H9 (cell line): ENCODE results near the gene RABIF. TPM values are rescaled to one million over a fixed set of nuclear protein-coding genes. Genes with fewer than 3 reads are reported as not detected.

Experiments
- DNase-seq: peaks from one replicate; pipeline ENCODE4 v3.0.0-alpha.2; 2017
- H2AFZ ChIP-seq: one replicate; pipeline ENCODE4 v1.6.1; 2013; ENCODE audit warnings: mild to moderate bottlenecking, low read length, control low read depth, moderate library complexity
- H2AK5ac ChIP-seq: 2 replicates; pipeline ENCODE4 v1.6.1; 2013; ENCODE audit warnings: low read length, control low read depth, mixed read lengths; ENCODE audit not compliant: insufficient read length
- H2BK120ac ChIP-seq: one replicate; pipeline ENCODE4 v1.6.1; 2013; ENCODE audit warnings: low read depth, mild to moderate bottlenecking, low read length, control low read depth, inconsistent platforms; ENCODE audit not compliant: poor library complexity, severe bottlenecking
- H2BK12ac ChIP-seq: 2 replicates; pipeline ENCODE4 v1.6.1; 2013; ENCODE audit warnings: low read length, control low read depth, mixed read lengths, low read depth; ENCODE audit not compliant: insufficient read length
- H2BK15ac ChIP-seq: 2 replicates; pipeline ENCODE4 v1.6.1; 2013; ENCODE audit warnings: low read depth, low read length, control low read depth
- H2BK20ac ChIP-seq: one replicate; pipeline ENCODE4 v1.6.1; 2013; ENCODE audit warnings: low read depth, mild to moderate bottlenecking, low read length, control low read depth, inconsistent platforms; ENCODE audit not compliant: poor library complexity, severe bottlenecking
- H2BK5ac ChIP-seq: 2 replicates; pipeline ENCODE4 v1.6.1; 2013; ENCODE audit warnings: low read length, control low read depth, mixed read lengths; ENCODE audit not compliant: insufficient read length
- H3K14ac ChIP-seq: 2 replicates; pipeline ENCODE4 v1.6.1; 2013; ENCODE audit warnings: low read length, control low read depth; ENCODE audit not compliant: insufficient read depth
- H3K18ac ChIP-seq: 2 replicates; pipeline ENCODE4 v1.6.1; 2013; ENCODE audit warnings: low read depth, mild to moderate bottlenecking, mixed read lengths, low read length, control low read depth; ENCODE audit not compliant: insufficient read length
- H3K23ac ChIP-seq: 2 replicates; pipeline ENCODE4 v1.6.1; 2013; ENCODE audit warnings: low read length, control low read depth, mixed read lengths, low read depth; ENCODE audit not compliant: insufficient read length
- H3K23me2 ChIP-seq: 2 replicates; pipeline ENCODE4 v1.6.1; 2013; ENCODE audit warnings: low read depth, mild to moderate bottlenecking, mixed read lengths, low read length, control low read depth; ENCODE audit not compliant: insufficient read length, poor library complexity, severe bottlenecking
- H3K27ac ChIP-seq: 2 replicates; pipeline ENCODE4 v1.5.1; 2013; ENCODE audit warnings: low read length, control low read depth, mixed read lengths, low read depth; ENCODE audit not compliant: insufficient read length
- H3K27me3 ChIP-seq: 2 replicates; pipeline ENCODE4 v1.6.1; 2013; ENCODE audit warnings: low read length, control low read depth, inconsistent platforms; ENCODE audit not compliant: insufficient read depth
- H3K4ac ChIP-seq: 2 replicates; pipeline ENCODE4 v1.6.1; 2013; ENCODE audit warnings: low read depth, mild to moderate bottlenecking, control low read depth, inconsistent platforms, low read length, moderate library complexity
- H3K4me1 ChIP-seq: 2 replicates; pipeline ENCODE4 v1.6.1; 2013; ENCODE audit warnings: low read length, control low read depth, inconsistent platforms; ENCODE audit not compliant: insufficient read depth
- H3K4me2 ChIP-seq: 2 replicates; pipeline ENCODE4 v1.6.1; 2013; ENCODE audit warnings: low read length, control low read depth, mixed read lengths; ENCODE audit not compliant: insufficient read length, insufficient read depth
- H3K56ac ChIP-seq: 2 replicates; pipeline ENCODE4 v1.6.1; 2013; ENCODE audit warnings: low read depth, mild to moderate bottlenecking, mixed read lengths, low read length, control low read depth; ENCODE audit not compliant: insufficient read length
- H3K79me1 ChIP-seq: 2 replicates; pipeline ENCODE4 v1.6.1; 2013; ENCODE audit warnings: low read depth, mild to moderate bottlenecking, moderate library complexity, low read length, control low read depth, inconsistent platforms; ENCODE audit not compliant: insufficient read depth, poor library complexity, severe bottlenecking
- H3K79me2 ChIP-seq: 2 replicates; pipeline ENCODE4 v1.6.1; 2013; ENCODE audit warnings: low read length, control low read depth, inconsistent platforms; ENCODE audit not compliant: insufficient read depth
- H3K9ac ChIP-seq: 2 replicates; pipeline ENCODE4 v1.6.1; 2013; ENCODE audit warnings: low read length, control low read depth, mixed read lengths; ENCODE audit not compliant: insufficient read length; ENCODE audit errors: extremely low read depth
- H3K9me3 ChIP-seq: one replicate; pipeline ENCODE4 v1.6.1; 2013; ENCODE audit warnings: low read depth, low read length, inconsistent platforms; ENCODE audit not compliant: control insufficient read depth
- H3T11ph ChIP-seq: one replicate; pipeline ENCODE4 v1.6.1; 2013; ENCODE audit warnings: mild to moderate bottlenecking, low read length, control low read depth, inconsistent platforms
- H4K20me1 ChIP-seq: one replicate; pipeline ENCODE4 v1.6.1; 2013; ENCODE audit not compliant: control insufficient read depth, insufficient read length, insufficient read depth
- H4K5ac ChIP-seq: 2 replicates; pipeline ENCODE4 v1.6.1; 2013; ENCODE audit warnings: low read depth, mild to moderate bottlenecking, mixed read lengths, low read length, control low read depth; ENCODE audit not compliant: insufficient read length
- H4K8ac ChIP-seq: replicated peaks from 2 replicates; pipeline ENCODE4 v1.6.1; 2013; ENCODE audit warnings: low read length, control low read depth, mixed read lengths, low read depth; ENCODE audit not compliant: insufficient read length
- H4K91ac ChIP-seq: 2 replicates; pipeline ENCODE4 v1.6.1; 2013; ENCODE audit warnings: low read depth, mild to moderate bottlenecking, moderate library complexity, mixed read lengths, low read length, control low read depth; ENCODE audit not compliant: insufficient read length
- H3K27ac Mint-ChIP-seq, 3 experiments: 2 replicates in 2 of 3; 3 replicates in 1 of 3; pipeline ENCODE4 v1.8.0; 2020 to 2021; ENCODE audit warnings: mixed read lengths in 3 of 3, mild to moderate bottlenecking in 1 of 3, moderate library complexity in 1 of 3
- H3K27me3 Mint-ChIP-seq: 2 replicates; pipeline ENCODE4 v1.8.0; 2021; ENCODE audit warnings: low read depth, mild to moderate bottlenecking, moderate library complexity, mixed read lengths
- H3K36me3 Mint-ChIP-seq, 3 experiments: 2 replicates in 2 of 3; 3 replicates in 1 of 3; pipeline ENCODE4 v1.8.0; 2020 to 2021; ENCODE audit warnings: low read depth in 3 of 3, mixed read lengths in 3 of 3; ENCODE audit not compliant: insufficient read depth in 1 of 3
- H3K4me1 Mint-ChIP-seq, 2 experiments: 2 replicates each; pipeline ENCODE4 v1.8.0; 2020; ENCODE audit warnings: mixed read lengths in 2 of 2
- H3K4me3 Mint-ChIP-seq, 2 experiments: 2 replicates in 1 of 2; 3 replicates in 1 of 2; pipeline ENCODE4 v1.8.0; 2020 to 2021; ENCODE audit warnings: mild to moderate bottlenecking in 2 of 2, mixed read lengths in 2 of 2, moderate library complexity in 1 of 2
- H3K9me3 Mint-ChIP-seq, 2 experiments: 2 replicates in 1 of 2; 3 replicates in 1 of 2; pipeline ENCODE4 v1.8.0; 2020; ENCODE audit warnings: mild to moderate bottlenecking in 2 of 2, mixed read lengths in 2 of 2, moderate library complexity in 1 of 2
- WGBS: extraction: QIAGEN DNeasy Blood & Tissue Kit; methylation state at CpG from one replicate; pipeline ENCODE4 v1.1.7; 2013; ENCODE audit warnings: missing lambda C conversion rate, low lambda C conversion rate, mixed read lengths; ENCODE audit not compliant: insufficient read length; ENCODE audit errors: extremely low coverage; 5-methylcytosine and 5-hydroxymethylcytosine counted together
- total RNA-seq: library from RNA; stranded (reverse); gene quantifications from 2 replicates; pipeline ENCODE4 v1.2.1, GENCODE V29; 2021
- TF ChIP-seq, protein P1 (sequence below): fragments of 200-600 bp; sonication (generic); conservative IDR thresholded peaks from 3 replicates; pipeline ENCODE4 v1.8.0; 2021; ENCODE audit warnings: antibody characterized with exemption, mild to moderate bottlenecking

Gene RABIF
- total RNA-seq, 1 experiment from 2014 or later, result 8.3 TPM

DNA sequence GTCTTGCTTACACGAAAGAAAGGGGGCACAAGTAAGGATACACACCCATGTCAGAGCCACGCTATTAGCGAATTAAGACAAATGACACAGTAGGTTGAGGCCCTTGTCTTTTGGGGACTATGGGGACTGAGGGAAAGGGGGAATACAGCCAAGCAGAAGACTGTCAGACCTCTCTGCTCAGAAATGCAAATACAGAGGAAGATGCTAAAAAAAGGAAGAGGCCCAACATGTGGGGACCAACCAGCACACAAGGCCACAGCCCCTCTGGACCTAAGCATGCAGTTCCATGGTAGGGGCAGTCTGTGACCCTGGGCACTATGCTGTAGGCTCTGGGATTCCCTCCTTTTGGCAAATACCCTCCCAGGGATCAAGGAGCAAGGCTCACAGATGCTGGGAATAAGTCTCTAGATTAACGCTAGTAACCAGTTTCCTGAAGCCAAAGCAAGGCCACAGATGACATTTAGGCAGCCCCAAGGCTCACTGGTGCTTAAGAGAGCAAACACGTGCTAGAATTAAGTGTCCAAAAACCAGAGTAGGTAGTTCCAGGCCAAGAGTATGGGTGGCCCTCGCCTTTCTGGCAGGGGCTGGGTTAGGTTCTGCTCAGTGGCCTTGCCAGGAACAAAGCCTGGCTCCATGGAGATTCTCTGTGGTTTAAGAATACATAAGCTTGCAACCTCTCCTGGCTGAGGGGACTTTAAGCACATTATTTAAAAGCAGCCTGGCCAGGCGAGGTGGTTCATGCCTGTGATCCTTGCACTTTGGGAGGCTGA is 38.2 kb downstream of the RABIF start:
- Histone ChIP-seq H3K9me3 (no peaks in the 10 kb centered on the region), H3K23me2 (no peaks in the 10 kb centered on the region), H3K4ac (no peak overlapping the region), H4K91ac (no peak overlapping the region), H3T11ph (no peak overlapping the region), H2BK120ac (no peak overlapping the region), H3K27me3 (no peaks in the 10 kb centered on the region), H3K14ac (no peak overlapping the region), H3K27ac (no peak overlapping the region), H3K56ac (no peak overlapping the region), H2BK5ac (no peak overlapping the region), H2AK5ac (no peak overlapping the region), H3K4me1 (no peaks in the 10 kb centered on the region), H2BK12ac (no peak overlapping the region), H3K79me2 (no peaks in the 10 kb centered on the region), H3K4me2 (no peak overlapping the region), H4K8ac (no peak overlapping the region), H3K9ac (no peak overlapping the region), H2BK15ac (no peak overlapping the region), H3K18ac (no peak overlapping the region), H3K23ac (no peak overlapping the region), H4K5ac (no peak overlapping the region), H3K79me1 (no peaks in the 10 kb centered on the region), H2BK20ac (no peak overlapping the region), H4K20me1 (no peaks in the 10 kb centered on the region), H2AFZ (no peak overlapping the region)
- Mint-ChIP-seq H3K4me1 (peaks cover 0 to 3% of the 10 kb centered on the region in 2 experiments; a peak in 3 of 4 replicates), H3K36me3 (peaks cover 7 to 45% (median 24%) of the 10 kb centered on the region in 3 experiments; a peak in 5 of 7 replicates), H3K4me3 (no peak overlapping the region), H3K27me3 (no peaks in the 10 kb centered on the region), H3K27ac (no peak overlapping the region), H3K9me3 (no peaks in the 10 kb centered on the region)
- DNase-seq, result no peak
- no CpG with 5 or more reads among the region's 7 CpGs for WGBS
- TF ChIP-seq, protein P1, sequence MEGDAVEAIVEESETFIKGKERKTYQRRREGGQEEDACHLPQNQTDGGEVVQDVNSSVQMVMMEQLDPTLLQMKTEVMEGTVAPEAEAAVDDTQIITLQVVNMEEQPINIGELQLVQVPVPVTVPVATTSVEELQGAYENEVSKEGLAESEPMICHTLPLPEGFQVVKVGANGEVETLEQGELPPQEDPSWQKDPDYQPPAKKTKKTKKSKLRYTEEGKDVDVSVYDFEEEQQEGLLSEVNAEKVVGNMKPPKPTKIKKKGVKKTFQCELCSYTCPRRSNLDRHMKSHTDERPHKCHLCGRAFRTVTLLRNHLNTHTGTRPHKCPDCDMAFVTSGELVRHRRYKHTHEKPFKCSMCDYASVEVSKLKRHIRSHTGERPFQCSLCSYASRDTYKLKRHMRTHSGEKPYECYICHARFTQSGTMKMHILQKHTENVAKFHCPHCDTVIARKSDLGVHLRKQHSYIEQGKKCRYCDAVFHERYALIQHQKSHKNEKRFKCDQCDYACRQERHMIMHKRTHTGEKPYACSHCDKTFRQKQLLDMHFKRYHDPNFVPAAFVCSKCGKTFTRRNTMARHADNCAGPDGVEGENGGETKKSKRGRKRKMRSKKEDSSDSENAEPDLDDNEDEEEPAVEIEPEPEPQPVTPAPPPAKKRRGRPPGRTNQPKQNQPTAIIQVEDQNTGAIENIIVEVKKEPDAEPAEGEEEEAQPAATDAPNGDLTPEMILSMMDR, result no peak
